Activated CD4-positive, alpha-beta memory T cell treated with anti-CD3 and anti-CD28 coated beads, Interleukin-2, amount 10 ng/mL, durations not matched to agents 7 days and 5 days (primary cell): Measurements from ENCODE around the gene FOLR1. TPM values are rescaled to one million over a fixed set of nuclear protein-coding genes. Genes with fewer than 3 reads are reported as not detected.
"Not testable (repeated sequence)": the region's sequence is repeated elsewhere in the genome, so short reads cannot be mapped to it uniquely, and the experiment has no call there.

ENCODE experiments used
- CTCF ChIA-PET: fragments of 350-600 bp; sonication (Branson Sonifier 250); formaldehyde crosslinking; loops from one replicate; lab custom pipeline; 2021; ENCODE audit warnings: antibody characterized with exemption, inconsistent platforms; lab: Charles Lee
- POLR2A ChIA-PET: fragments of 350-600 bp; sonication (Branson Sonifier 250); formaldehyde crosslinking; loops from one replicate; lab custom pipeline; 2021; ENCODE audit warnings: antibody characterized with exemption; lab: Charles Lee
- DNase-seq: peaks from one replicate; pipeline ENCODE4 v3.0.0-alpha.2; 2020
- H3K27ac Mint-ChIP-seq: one replicate; pipeline ENCODE4 v1.8.0; 2021; ENCODE audit warnings: mild to moderate bottlenecking, mixed read lengths
- H3K27me3 Mint-ChIP-seq: one replicate; pipeline ENCODE4 v1.8.0; 2021; ENCODE audit warnings: mixed read lengths
- H3K36me3 Mint-ChIP-seq: one replicate; pipeline ENCODE4 v1.8.0; 2021; ENCODE audit warnings: low read depth, mixed read lengths
- H3K4me1 Mint-ChIP-seq: one replicate; pipeline ENCODE4 v1.8.0; 2021; ENCODE audit warnings: mixed read lengths
- H3K4me3 Mint-ChIP-seq: one replicate; pipeline ENCODE4 v1.8.0; 2021; ENCODE audit warnings: mild to moderate bottlenecking, mixed read lengths
- H3K9me3 Mint-ChIP-seq: one replicate; pipeline ENCODE4 v1.8.0; 2021; ENCODE audit warnings: mixed read lengths
- total RNA-seq, 2 experiments: library from RNA; stranded (reverse); gene quantifications; one replicate each; pipeline ENCODE4 v1.2.3, GENCODE V29; 2021

Gene FOLR1
- total RNA-seq = not detected

- CTCF ChIA-PET = interaction anchor here (1.0 kb wide), 1 partner anchor 9 kb away, joined by 5 read pairs; no protein-coding TSS in a partner anchor
Measured at GRCh38 chr11:72191961-72192381, at the start of gene FOLR1. TSS of gene FOLR1 (plus strand) at chr11:72192140. CDS start at chr11:72192174, 34 bp downstream.

GRCh38 chr11:72142543-72142942 is 49.4 kb upstream of the FOLR1 start:
- CTCF ChIA-PET = interaction anchor here (1.8 to 3.2 kb wide), 5 partner anchors 35 to 117 kb away, joined by 4 to 74 read pairs (median 9); no protein-coding TSS in a partner anchor
- POLR2A ChIA-PET = not testable (repeated sequence)

More at GRCh38 chr11:72191961-72192381, at the start of gene FOLR1:
- Mint-ChIP-seq H3K4me3 (no peak within 1 kb of the TSS), H3K9me3 (no peaks in the 10 kb centered on the region), H3K4me1 (no peaks in the 10 kb centered on the region), H3K36me3 (no peaks in the 10 kb centered on the region), H3K27me3 (no peaks in the 10 kb centered on the region), H3K27ac (no peak within 1 kb of the TSS)
- POLR2A ChIA-PET = no interaction called here
- DNase-seq = no peak

GRCh38 chr11:72144807-72145565 is 47.0 kb upstream of the FOLR1 start:
- no peaks in the 10 kb centered on the region for H3K36me3 Mint-ChIP-seq
- peaks cover 25% of the 10 kb centered on the region for H3K4me1 Mint-ChIP-seq
- no peak overlapping the region for H3K4me3 Mint-ChIP-seq
- H3K9me3 Mint-ChIP-seq = no peaks in the 10 kb centered on the region
- ChIA-PET CTCF (interaction anchor here (0.5 to 3.7 kb wide), 30 partner anchors 8 to 199 kb away, joined by 3 to 74 read pairs (median 6); partner anchors contain the start of genes FOLR3 and IL18BP), POLR2A (interaction anchor here (1.6 kb wide), 1 partner anchor 43 kb away, joined by 10 read pairs; the partner anchor contains the start of gene LAMTOR1)
- DNase-seq = no peak
- peaks cover 14% of the 10 kb centered on the region for H3K27me3 Mint-ChIP-seq
- no peak overlapping the region for H3K27ac Mint-ChIP-seq

More at GRCh38 chr11:72142543-72142942, 49.4 kb upstream of the FOLR1 start:
- DNase-seq, H3K27ac Mint-ChIP-seq, H3K4me3 Mint-ChIP-seq, H3K9me3 Mint-ChIP-seq, H3K36me3 Mint-ChIP-seq: not testable (repeated sequence)
- Mint-ChIP-seq H3K4me1 (peaks cover 28% of the 10 kb centered on the region), H3K27me3 (peaks cover 15% of the 10 kb centered on the region)

- POLR2A ChIA-PET = no interaction called here
- Mint-ChIP-seq H3K36me3 (no peaks in the 10 kb centered on the region), H3K4me3 (no peak overlapping the region), H3K27ac (no peak overlapping the region), H3K4me1 (peaks cover 10% of the 10 kb centered on the region), H3K9me3 (no peaks in the 10 kb centered on the region), H3K27me3 (peaks cover 16% of the 10 kb centered on the region)
- no peak for DNase-seq
- CTCF ChIA-PET = interaction anchor here (3.7 kb wide), 1 partner anchor 169 kb away, joined by 26 read pairs; no protein-coding TSS in a partner anchor
Measured at GRCh38 chr11:72146625-72147024, 45.3 kb upstream of the FOLR1 start.

- no peak overlapping the region for H3K27ac Mint-ChIP-seq
- POLR2A ChIA-PET = no interaction called here
- CTCF ChIA-PET = interaction anchor here (1.0 kb wide), 1 partner anchor 87 kb away, joined by 3 read pairs; no protein-coding TSS in a partner anchor
- H3K9me3 Mint-ChIP-seq = no peaks in the 10 kb centered on the region
- H3K4me1 Mint-ChIP-seq = no peaks in the 10 kb centered on the region
- DNase-seq = no peak
- no peak overlapping the region for H3K4me3 Mint-ChIP-seq
- no peaks in the 10 kb centered on the region for H3K36me3 Mint-ChIP-seq
- H3K27me3 Mint-ChIP-seq = peaks cover 19% of the 10 kb centered on the region
Measured at GRCh38 chr11:72150882-72151281, 41.1 kb upstream of the FOLR1 start.

- H3K36me3 Mint-ChIP-seq, H3K27ac Mint-ChIP-seq, H3K4me1 Mint-ChIP-seq, POLR2A ChIA-PET, DNase-seq, H3K4me3 Mint-ChIP-seq, H3K9me3 Mint-ChIP-seq: not testable (repeated sequence)
- CTCF ChIA-PET = interaction anchor here (3.6 kb wide), 1 partner anchor 9 kb away, joined by 23 read pairs; no protein-coding TSS in a partner anchor
- H3K27me3 Mint-ChIP-seq = peaks cover 18% of the 10 kb centered on the region
Measured at GRCh38 chr11:72153874-72154273, 38.1 kb upstream of the FOLR1 start.

GRCh38 chr11:72154816-72155215 is 37.1 kb upstream of the FOLR1 start:
- H3K27me3 Mint-ChIP-seq = peaks cover 26% of the 10 kb centered on the region
- no peaks in the 10 kb centered on the region for H3K9me3 Mint-ChIP-seq
- H3K27ac Mint-ChIP-seq = no peak overlapping the region
- H3K4me3 Mint-ChIP-seq = no peak overlapping the region
- no peaks in the 10 kb centered on the region for H3K4me1 Mint-ChIP-seq
- CTCF ChIA-PET = interaction anchor here (3.6 kb wide), 1 partner anchor 10 kb away, joined by 23 read pairs; no protein-coding TSS in a partner anchor
- DNase-seq = no peak
- H3K36me3 Mint-ChIP-seq = no peaks in the 10 kb centered on the region
- POLR2A ChIA-PET = no interaction called here

- ChIA-PET CTCF (no interaction called here), POLR2A (no interaction called here)
- Mint-ChIP-seq H3K4me3 (no peak overlapping the region), H3K4me1 (no peaks in the 10 kb centered on the region), H3K36me3 (no peaks in the 10 kb centered on the region), H3K27me3 (peaks cover 32% of the 10 kb centered on the region), H3K9me3 (no peaks in the 10 kb centered on the region), H3K27ac (no peak overlapping the region)
- no peak for DNase-seq
Measured at GRCh38 chr11:72155751-72156150, 36.2 kb upstream of the FOLR1 start.

GRCh38 chr11:72157131-72157530 is 34.8 kb upstream of the FOLR1 start:
- Mint-ChIP-seq H3K27ac (no peak overlapping the region), H3K27me3 (peaks cover 31% of the 10 kb centered on the region), H3K36me3 (no peaks in the 10 kb centered on the region), H3K4me3 (no peak overlapping the region), H3K9me3 (no peaks in the 10 kb centered on the region), H3K4me1 (no peaks in the 10 kb centered on the region)
- ChIA-PET CTCF (interaction anchor here (1.4 to 2.0 kb wide), 2 partner anchors 12 to 26 kb away, joined by 4 to 6 read pairs; no protein-coding TSS in a partner anchor), POLR2A (no interaction called here)
- no peak for DNase-seq

- POLR2A ChIA-PET = no interaction called here
- Mint-ChIP-seq H3K4me3 (no peak overlapping the region), H3K27ac (no peak overlapping the region), H3K9me3 (no peaks in the 10 kb centered on the region), H3K36me3 (no peaks in the 10 kb centered on the region), H3K4me1 (no peaks in the 10 kb centered on the region), H3K27me3 (peaks cover 23% of the 10 kb centered on the region)
- DNase-seq = no peak
- CTCF ChIA-PET = interaction anchor here (1.1 to 2.6 kb wide), 2 partner anchors 16 to 23 kb away, joined by 3 to 14 read pairs; no protein-coding TSS in a partner anchor
Measured at GRCh38 chr11:72160319-72160718, 31.6 kb upstream of the FOLR1 start.

GRCh38 chr11:72162891-72163492 is 28.9 kb upstream of the FOLR1 start:
- no peak overlapping the region for H3K4me3 Mint-ChIP-seq
- H3K27me3 Mint-ChIP-seq = peaks cover 23% of the 10 kb centered on the region
- CTCF ChIA-PET = no interaction called here
- no peak overlapping the region for H3K27ac Mint-ChIP-seq
- H3K9me3 Mint-ChIP-seq = no peaks in the 10 kb centered on the region
- no peak for DNase-seq
- POLR2A ChIA-PET = no interaction called here
- H3K4me1 Mint-ChIP-seq = no peaks in the 10 kb centered on the region
- no peaks in the 10 kb centered on the region for H3K36me3 Mint-ChIP-seq

GRCh38 chr11:72164187-72164586 is 27.8 kb upstream of the FOLR1 start:
- H3K27ac Mint-ChIP-seq, H3K4me3 Mint-ChIP-seq, H3K36me3 Mint-ChIP-seq, H3K4me1 Mint-ChIP-seq, DNase-seq, POLR2A ChIA-PET, H3K9me3 Mint-ChIP-seq, CTCF ChIA-PET: not testable (repeated sequence)
- H3K27me3 Mint-ChIP-seq = peaks cover 21% of the 10 kb centered on the region

- H3K36me3 Mint-ChIP-seq, H3K4me1 Mint-ChIP-seq, H3K9me3 Mint-ChIP-seq, CTCF ChIA-PET, DNase-seq, H3K4me3 Mint-ChIP-seq, H3K27me3 Mint-ChIP-seq, H3K27ac Mint-ChIP-seq, POLR2A ChIA-PET: not testable (repeated sequence)
Measured at GRCh38 chr11:72169046-72169555, 22.8 kb upstream of the FOLR1 start.
